Measurements from ENCODE around the gene APBA2.

APBA2 gene

DNA sequence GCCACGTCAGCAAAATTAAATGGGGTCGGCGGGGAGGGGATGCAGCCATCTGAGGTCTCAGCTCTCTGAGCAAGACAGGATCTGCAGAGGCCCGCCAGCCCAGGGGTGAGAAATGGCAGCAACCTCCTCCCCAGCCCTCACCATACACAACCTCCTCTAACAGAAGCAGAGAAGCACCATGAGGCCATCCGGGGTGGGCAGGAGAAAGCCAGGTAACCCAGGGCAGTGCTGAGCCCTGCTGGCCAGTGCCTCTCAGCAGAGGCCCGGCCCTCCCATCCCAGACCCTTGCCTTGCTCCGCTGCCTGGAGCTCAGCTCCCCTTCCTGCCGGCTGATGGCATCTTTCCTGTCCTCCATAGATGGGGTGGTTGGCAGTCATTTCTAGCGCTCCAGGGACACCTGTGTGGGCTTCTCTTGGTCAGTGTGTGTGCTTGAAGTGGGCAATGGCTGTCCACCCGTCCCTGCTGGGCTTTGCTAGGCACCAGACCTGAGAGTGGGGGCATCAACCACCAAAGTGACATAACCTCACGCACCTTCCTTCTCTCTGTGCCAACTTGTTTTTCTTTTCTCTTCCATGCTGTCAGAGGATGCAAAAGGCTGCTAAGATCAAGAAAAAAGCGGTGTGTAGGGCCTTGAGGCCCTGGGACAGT is 208.0 kb downstream of the APBA2 start:
- DNase-seq = no peak

DNA sequence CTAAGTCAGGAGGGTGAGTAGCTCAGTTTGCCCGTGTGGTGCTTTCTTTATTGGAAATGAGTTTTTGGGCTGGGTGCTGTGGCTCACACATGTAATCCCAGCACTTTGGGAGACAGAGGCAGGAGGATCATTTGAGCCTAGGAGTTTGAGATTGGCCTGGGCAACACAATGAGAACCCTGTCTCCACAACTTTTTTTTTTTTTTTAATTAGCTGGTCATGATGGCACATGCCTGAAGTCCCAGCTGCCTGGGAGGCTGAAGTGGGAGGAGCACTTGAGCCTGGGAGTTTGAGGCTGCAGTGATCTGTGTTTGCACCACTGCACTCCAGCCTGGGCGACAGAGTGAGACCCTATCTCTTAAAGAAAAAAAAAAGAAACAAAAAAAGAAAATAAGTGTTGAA is 208.9 kb downstream of the APBA2 start:
- no peak for DNase-seq

DNA sequence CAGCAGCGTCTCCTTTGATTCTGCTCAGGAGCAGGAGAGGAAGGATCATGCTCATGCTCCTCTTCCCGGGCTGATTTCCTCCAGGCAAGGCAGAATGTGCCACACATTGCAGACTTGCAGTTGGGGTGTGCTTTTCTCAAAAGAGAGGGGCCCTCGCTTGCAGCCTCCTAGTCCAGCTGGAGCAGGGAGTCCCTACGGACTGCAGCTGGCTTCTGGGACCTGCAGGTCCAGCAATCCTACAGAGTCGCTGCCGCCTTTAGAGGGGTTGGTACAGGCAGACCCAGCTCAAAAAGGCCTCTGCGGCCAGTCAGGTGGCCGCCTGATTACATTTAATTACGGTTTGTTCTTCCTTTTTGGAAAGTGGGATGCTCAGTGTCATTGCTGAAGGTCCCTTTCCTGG is 210.0 kb downstream of the APBA2 start:
- DNase-seq = no peak

DNA sequence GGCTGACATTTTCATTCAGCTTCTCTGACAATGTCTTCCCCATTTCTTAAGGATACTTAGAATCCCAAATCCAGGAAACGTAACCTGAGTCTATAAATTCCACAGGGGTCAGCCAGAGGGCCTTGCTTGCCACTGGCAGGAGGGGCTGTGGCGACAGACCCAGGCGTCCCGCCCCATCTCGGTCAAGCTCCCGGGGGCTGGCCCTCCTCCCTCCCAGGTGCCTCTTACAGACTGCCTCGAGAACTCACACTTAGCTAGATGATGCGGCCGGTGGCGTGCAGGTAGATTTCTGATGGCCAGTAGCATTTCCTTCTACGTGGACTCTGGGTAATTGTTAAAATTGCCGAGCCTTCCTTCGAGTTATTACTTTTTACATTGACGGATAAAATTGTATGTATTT is 211.4 kb downstream of the APBA2 start:
- DNase-seq = no peak

DNA sequence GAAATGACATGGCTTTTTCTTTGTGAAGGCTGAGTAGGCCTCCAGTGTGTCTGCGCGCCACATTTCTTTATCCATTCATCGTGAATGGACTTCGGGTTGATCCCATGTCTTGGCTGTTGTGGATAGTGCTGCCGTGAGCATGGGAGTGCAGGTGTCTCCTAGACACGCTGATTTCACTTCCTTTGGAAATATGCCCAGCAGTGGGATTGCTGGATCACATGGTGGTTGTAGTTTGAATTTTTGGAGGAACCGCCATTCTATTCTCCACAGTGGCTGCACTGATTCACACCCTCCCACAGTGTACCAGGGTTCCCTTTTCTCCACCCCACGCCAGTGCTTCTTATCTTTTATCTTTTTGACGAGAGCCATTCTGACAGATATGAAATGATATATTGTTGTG is 212.2 kb downstream of the APBA2 start:
- no peak for DNase-seq

DNA sequence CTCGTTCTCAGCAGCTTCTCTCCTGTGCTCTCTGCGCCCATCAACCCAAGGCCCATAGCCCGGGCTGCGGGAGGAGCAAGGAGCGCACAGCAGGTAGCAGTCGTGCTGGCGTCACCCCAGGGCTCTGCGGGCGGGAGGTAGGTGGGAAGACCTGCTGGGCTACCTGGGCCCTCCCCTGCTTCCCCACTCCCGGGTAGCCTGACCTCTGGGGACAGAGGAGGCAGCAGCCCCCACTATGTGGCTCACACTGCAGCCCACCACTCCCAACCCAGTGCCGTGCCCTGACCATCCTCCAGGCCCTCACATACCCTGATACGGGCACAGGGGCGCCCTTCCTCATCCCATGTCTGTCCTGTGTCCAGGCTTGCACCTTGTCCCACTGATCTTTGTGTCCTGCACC is 212.9 kb downstream of the APBA2 start:
- no peak for DNase-seq

DNA sequence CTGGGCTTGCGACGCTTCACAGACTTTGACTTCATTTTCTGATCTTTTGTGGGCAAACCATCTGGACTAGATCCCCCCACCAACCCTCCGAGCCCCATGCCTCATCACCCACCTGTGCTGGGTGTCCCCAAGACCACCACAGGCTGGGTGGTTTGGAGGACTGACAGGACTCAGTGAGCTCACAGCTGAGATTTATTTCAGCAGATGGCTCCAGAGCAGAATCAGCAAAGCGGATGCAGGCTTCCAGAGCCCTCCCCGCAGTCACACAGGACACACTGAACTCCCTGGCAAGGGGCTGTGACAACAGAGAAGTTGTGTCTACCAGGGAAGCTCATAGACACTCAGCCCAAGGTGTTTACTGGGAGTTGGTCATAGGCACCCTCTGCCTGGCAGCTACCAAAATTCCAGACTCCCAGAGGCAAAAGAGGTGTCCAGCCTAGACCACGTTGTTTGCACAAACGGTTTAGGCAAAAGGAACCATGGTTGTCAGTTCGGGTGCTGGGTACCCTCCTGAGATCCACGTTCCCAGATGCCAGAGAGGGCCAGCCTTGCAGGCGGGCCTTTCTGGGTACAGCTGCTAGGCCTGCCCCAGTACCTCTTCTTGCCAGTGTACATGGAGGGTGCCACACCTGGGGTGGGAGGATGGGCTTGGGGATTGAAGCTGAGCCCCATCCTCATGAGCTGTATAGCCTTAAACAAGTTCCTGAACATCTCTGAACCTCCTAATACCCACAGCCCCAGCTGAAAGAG is 213.5 kb downstream of the APBA2 start:
- no peak for DNase-seq

DNA sequence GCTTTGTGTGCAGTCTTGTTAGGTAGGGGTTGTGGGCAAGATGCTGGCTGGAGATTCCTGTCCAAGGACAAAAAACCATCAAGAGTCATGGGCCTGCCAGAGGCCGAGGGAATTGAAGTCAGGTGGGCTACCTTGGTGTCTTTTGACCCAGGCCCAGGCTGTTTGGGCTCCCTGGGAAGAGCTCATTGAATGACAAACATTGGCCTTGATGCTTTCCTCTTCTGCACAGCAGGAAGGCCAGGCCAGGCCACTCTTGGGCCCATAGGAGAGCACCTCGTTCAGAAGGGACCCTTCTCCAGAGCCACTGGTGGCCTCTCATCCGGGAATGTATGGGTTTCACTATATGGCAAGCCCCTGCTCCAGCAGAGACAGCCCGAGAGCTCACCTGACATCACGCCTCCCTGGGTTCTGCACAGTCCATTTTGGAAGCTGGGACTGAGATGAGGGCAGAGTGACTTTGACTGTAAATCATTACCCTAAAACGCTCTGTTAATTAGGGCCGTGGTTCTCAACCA is 214.8 kb downstream of the APBA2 start:
- DNase-seq = no peak

DNA sequence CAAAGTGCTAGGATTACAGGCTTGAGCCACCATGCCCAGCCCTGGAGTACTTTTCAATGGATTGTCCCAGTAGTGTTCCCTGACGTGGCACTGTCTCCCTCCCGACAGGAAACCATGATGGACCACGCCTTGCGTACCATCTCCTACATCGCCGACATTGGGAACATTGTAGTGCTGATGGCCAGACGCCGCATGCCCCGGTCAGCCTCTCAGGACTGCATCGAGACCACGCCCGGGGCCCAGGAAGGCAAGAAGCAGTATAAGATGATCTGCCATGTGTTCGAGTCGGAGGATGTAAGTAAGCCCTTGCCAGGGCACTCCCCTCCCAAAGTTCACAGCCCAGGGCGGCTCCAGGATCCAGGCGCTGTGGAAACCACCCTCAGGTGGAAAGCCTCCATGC is 215.7 kb downstream of the APBA2 start:
- no peak for DNase-seq

DNA sequence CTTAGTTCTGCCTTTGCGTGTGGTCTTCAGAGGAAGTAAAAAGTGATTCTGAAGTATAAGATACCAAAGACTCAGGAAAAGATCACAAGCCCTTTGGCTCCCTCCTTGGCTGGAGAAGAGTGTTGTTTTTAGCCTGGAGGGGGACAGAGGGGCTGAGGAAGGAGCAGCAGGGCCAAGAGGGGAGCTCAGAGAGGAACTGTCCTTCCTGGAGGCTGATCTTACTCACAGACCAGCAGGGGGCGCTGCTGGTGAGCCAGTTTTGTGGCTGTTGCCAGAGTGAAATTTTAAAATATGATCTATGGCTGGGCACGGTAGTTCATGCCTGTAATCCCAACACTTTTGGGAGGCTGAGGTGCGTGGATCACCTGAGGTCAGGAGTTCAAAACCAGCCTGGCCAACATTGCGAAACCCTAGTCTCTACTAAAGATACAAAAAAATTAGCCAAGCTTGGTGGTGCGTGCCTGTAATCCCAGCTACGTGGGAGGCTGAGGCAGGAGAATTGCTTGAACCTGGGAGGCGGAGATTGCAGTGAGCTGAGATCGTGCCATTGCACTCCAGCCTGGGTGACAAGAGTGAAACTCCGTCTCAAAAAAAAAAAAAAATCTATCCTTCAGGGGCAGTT is 216.5 kb downstream of the APBA2 start:
- DNase-seq = peak; percentile 54

DNA sequence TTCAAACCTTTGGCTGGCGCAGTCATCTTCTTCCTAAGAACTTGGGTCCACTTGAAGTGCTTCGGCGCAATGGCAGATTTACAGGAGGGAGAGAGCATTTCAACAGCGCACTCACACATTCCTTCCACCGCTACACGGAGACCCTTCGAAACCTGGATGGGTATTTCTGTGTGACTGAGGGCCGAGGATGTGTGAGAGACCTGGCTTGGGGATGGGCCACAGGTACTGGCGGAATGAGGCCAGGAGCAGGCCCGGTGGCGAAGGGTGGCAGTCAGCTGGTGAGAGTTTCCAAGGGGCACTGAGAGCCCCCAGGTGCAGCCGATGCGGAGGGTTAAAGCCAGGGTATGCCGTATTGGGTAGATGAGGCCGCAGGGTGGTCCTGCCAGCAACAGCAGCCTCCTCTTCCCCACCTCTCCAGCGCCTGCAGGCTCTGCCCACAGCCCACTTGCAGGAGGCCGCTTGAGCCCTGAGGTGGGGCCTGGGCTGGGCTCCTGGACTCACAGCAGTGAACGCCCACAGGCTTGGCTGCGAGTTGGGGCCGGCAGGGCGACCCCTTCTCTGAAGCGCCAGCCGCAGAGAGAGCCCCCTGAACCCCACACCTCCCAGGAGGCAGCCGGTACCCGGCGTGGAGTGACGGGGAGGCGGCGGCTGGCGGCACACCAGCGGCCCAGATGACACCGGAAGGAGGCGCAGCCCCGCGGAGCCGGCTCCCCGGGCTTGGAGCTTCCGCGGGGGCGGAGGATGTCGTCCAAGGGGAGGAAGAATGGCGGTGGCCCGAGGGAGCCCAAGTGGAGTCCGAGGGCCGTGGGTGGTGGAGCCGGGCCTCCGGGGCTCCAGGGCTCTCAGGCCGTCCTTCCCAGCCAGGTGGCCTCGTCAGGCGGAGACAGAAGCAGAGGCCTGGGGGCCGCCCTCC is 217.4 kb downstream of the APBA2 start:
- no peak for DNase-seq

DNA sequence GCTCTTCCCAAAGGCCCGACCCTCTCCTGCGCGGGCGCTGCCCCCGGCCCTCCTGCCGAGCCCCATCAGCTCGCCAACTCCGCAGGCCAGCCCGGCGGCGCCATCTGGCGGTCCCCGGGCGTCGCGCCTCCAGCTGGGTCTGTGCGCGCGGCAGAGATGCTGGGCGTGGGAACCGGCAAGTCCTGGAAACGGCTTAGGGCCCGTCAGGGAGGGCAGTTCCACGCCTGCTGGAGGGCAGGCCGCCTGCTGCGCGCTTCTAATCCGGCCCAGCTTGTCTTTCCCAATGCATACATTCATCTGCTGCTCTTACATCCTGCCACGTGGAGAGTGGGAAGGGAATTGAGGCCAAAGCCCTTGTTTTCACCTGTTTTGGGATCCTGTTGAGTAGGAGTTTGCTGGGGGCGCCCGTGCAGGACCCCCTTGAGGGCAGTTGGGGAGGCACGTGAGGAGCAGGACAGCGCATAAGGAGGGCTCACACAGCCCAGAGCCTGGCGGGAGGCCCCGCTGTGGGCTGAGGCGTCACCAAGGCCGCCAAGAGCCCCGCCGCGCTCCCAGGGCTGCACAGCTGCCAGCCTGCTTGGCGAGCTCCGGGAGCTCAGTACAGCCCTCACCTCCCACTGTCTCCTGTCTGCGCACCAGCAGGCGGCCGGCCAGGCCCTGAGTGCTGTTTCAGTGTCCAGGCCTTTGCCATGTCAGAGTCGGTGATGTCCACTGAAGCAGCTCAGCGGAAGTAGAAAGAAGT is 218.2 kb downstream of the APBA2 start:
- DNase-seq = peak; percentile 78

DNA sequence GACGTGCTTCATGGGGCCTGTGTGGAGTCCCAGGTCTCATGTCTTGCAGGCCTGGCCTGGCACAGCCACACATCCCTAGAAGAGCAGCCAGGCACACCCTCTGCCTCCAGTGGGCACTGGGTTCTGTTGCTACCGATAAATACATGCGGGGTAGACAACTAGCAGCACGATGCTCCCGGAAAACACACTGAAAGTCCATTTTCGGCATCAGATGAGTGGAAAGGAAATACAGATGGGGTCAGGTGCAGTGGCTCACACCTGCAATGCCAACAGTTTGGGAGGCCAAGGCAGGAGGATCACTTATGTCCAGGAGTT is 218.7 kb downstream of the APBA2 start:
- no peak for DNase-seq

DNA sequence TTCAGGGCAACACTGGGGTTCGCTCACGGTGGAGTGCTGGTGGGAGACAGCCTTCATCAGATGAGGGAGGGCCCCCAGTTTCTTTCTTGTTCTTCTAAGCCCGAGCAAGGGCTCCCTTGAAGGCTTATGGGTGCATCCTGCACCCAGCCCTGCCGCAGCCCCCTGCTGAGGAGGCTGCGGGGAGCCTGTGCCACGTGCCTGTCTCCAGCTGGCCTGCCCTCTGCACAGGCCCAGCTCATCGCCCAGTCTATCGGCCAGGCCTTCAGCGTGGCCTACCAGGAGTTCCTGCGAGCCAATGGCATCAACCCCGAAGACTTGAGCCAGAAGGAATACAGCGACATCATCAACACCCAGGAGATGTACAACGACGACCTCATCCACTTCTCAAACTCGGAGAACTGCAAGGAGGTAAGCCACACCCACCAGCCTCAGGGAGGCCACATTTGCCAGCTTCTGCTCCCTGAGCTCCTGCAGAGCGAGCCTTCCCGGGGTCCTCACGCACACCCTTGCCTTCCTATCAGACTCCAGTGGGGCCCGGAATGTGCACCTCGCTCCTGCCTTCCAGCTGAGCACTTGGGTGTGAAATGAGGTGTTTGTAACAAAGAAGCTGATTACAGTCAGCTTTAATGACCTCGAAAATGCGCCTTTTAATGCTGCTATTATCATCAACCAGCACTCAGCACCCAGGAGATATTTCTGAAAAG is 219.5 kb downstream of the APBA2 start:
- no peak for DNase-seq

DNA sequence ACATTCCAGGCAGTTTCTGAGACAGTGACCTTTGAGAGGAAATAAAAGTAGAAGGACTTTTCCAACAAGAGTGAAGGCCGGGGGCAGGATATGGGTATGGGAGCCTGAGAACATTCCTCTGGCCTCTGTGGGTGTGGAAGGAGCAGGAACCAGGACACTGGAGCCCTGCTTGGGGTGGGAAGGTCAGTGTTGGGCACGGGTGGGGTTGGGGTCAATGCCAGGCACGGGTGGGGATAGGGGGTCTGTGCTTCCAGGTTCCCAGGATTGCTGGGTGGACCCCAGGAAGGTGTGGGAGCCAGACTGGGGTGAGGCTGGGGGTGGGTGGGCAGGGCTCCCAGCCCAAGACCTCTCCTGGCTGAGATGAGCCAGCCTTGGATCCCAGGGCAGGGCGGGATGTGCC is 220.3 kb downstream of the APBA2 start:
- DNase-seq = no peak

DNA sequence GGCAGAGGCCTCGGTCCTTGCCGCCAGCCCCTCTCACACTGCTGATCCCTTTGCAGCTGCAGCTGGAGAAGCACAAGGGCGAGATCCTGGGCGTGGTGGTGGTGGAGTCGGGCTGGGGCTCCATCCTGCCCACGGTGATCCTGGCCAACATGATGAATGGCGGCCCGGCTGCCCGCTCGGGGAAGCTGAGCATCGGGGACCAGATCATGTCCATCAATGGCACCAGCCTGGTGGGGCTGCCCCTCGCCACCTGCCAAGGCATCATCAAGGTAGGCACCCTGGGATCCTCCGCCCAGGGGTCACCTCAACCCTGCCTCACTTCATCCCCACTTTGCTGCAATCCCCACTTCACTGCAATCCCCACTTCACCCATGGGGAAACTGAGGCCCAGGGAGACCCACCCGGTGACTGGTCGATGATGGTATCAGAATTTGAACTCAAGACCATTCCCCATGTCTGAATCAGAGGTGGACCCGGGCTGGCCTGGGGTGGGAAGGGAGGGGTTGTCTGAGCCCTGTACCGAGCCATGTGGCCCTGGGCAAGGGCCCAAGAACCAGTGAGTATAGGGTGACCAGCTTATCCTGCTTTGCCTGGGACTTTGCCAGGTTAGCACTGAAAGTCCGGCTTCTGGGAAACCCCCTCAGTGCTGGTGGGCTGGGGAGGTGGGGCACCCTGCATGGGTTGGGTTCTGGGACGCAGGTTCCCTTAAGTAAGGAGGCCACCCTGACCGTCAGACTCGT is 220.9 kb downstream of the APBA2 start:
- DNase-seq = no peak

DNA sequence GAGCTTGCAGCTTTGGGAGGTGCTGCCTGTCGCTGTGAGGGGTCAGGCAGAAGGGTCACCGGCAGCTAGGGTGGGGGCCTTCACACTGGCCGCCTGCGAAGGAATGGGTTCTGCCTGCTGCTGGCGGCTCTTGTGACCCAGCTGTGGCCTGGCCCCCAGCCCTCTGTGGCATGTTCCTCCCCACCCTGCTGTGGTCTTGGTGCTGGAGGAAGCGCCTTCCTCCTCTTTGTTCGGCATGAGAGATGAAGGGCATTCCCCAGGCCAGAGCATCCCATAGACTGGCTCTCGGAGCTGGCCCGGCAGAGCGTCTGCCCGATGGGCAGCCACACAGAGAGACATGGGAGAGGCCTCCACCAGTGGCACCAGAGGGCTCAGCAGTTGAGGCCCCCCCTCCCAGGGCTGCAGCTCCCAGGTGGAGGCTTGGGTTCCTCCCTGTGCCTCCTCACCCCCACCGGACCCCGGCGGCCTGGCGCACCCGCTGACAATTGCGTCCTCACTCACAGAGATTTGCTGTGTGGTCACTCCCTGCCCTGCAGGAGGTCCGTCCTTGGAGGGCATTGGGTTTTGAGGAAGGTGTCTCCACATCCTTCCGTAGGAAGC is 221.6 kb downstream of the APBA2 start:
- no peak for DNase-seq

DNA sequence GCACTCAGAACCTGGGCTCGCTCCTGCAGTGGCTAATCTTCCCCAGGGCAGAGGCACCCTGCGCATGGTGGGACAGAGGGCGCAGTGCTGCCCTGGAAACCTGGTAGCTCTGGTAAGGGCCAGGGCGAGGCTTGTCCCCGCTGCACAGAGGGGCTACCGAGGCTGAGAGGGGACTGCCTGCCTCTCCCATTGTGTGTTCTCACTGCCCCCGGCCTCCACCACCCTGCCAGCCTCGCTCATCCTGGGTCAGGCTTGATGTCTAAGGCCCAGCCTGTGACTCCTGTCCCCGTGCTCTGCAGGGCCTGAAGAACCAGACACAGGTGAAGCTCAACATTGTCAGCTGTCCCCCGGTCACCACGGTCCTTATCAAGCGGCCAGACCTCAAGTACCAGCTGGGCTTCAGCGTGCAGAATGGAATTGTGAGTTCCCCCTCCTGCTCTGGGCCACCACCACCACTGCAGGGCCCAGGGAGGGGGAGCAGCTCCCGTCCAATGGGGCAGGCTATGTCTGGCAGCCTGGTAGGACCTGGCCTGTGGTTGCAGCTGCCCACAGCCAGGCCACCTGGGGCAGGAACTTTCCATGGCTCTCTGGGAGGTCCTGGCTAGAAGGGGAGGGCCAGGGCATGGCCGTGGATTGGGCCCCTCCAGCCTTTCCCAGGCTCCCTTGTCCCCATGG is 222.3 kb downstream of the APBA2 start:
- DNase-seq = no peak

DNA sequence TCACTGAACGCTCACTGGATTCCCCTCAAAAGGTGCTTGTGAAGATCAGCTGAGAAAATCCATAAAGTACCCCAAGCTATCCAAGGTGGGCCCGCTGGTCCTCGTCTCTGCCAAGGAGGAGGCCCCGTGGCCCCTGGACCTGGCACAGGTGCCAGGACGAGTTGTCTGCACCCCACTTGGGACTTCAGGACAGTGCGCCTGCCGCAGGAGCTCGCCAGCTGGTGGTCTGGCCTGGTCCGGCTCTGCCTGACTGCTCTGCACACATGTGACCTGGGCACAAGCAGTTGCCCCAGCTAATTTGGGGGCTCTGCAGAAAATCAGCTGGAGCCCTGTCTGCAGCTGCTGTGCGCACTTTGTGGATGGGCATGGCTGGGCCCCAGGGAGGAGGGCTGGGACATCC is 224.0 kb downstream of the APBA2 start:
- DNase-seq = no peak

DNA sequence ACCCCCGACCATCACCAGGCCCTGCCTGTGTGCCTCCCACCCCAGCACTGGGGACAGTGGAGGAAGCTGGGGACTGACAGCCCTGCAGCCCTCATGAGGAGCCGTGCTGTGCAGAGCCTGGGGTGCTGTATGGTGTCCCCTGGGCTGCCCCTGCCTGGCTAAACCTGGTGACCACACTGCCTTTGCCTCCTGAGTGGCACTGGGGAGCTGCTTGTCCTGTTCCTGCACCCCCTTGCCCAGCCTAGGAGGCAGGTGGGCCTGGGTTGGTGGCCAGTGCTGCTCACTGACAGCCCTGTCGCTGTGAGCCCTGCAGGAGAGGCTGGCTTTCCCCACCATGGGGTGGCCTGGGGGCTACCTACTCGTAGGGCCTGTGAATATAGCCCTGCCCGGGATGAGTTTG is 224.4 kb downstream of the APBA2 start:
- DNase-seq = no peak

All from fibroblast of skin of right biceps (primary cell).